Loucy (cell line): ENCODE results near the gene KCTD19.

Experiments
- EZH2phosphoT487 ChIP-seq: fragments of 200-600 bp; IDR thresholded peaks from 2 replicates; pipeline ENCODE4 v1.6.1; 2018; ENCODE audit warnings: antibody characterized with exemption, mild to moderate bottlenecking, moderate library complexity, borderline replicate concordance
- TF ChIP-seq, protein P1 (sequence below): fragments of 200-600 bp; sonication (generic); conservative IDR thresholded peaks from 2 replicates; pipeline ENCODE4 v1.5.1; 2014; ENCODE audit warnings: mild to moderate bottlenecking, antibody characterized with exemption, low read length

DNA sequence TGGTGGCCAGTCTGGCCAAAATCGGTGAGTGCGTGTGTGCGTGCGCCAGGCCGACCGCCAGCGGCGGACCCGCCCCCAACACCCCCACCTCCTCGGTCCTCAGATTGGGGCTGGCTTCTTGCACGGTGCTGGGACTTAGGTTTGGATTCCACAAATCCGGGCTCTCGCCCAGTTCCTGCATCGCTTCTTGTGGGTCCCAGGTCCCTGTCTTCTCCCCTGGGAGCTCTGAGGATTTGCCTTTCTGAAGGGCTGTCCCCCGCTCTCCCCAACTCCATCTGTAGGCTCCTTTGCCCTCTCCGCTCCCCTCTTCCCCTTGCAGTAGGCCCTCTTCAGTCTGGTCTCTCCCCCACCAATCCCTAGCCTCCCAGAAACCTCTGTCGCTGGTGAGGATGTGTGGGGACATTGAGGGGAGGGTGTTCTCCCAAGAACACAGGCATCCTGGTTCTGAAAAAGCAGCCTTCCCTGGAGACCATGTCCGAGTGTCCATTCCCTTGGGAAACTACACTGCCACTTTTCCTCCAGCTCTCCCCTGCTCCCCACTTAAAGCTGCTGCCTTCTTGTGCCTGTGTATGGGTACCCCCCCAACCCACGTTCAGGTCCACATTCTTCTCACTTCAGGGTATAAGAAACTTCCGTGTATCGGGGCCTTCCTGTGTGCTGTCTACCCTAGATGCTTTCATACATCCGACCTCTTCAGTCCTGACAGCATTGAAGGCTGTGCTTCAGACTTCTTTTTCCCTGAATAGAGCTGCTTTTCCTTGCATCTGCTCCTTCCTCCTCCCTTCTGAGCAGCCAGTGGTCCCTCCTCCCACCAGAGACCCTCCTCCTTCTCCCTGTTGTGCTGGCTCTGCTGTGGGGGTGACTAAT, 77.1 kb downstream of the KCTD19 start:
- TF ChIP-seq, protein P1, sequence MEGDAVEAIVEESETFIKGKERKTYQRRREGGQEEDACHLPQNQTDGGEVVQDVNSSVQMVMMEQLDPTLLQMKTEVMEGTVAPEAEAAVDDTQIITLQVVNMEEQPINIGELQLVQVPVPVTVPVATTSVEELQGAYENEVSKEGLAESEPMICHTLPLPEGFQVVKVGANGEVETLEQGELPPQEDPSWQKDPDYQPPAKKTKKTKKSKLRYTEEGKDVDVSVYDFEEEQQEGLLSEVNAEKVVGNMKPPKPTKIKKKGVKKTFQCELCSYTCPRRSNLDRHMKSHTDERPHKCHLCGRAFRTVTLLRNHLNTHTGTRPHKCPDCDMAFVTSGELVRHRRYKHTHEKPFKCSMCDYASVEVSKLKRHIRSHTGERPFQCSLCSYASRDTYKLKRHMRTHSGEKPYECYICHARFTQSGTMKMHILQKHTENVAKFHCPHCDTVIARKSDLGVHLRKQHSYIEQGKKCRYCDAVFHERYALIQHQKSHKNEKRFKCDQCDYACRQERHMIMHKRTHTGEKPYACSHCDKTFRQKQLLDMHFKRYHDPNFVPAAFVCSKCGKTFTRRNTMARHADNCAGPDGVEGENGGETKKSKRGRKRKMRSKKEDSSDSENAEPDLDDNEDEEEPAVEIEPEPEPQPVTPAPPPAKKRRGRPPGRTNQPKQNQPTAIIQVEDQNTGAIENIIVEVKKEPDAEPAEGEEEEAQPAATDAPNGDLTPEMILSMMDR, result no peak; the same call in 1 of the 2 replicates
- TF ChIP-seq EZH2phosphoT487, result no peak
